HG02763 (cell line): Measurements from ENCODE around the gene UNC5A.

Source experiments
- ATAC-seq: cut with Tn5 transposase; IDR thresholded peaks from one replicate; pipeline ENCODE4 v1.9.1; 2021; ENCODE audit warnings: mild to moderate bottlenecking, moderate library complexity; ENCODE audit not compliant: unreplicated experiment

UNC5A gene

DNA sequence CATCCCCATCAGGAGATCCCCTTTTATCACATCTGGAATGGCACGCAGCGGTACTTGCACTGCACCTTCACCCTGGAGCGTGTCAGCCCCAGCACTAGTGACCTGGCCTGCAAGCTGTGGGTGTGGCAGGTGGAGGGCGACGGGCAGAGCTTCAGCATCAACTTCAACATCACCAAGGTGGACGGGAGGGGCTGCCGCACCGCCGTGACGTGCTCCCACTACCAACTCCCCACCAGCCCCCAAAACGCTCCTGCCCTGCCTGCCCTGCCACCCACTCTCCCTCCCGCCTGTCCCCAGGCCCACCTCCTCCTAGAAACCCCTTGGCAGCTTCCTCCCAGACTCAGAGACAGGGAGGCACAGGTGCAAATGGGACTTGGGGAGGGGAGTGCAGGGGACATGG lies 68.1 kb downstream of the UNC5A start:
- no peak for ATAC-seq

DNA sequence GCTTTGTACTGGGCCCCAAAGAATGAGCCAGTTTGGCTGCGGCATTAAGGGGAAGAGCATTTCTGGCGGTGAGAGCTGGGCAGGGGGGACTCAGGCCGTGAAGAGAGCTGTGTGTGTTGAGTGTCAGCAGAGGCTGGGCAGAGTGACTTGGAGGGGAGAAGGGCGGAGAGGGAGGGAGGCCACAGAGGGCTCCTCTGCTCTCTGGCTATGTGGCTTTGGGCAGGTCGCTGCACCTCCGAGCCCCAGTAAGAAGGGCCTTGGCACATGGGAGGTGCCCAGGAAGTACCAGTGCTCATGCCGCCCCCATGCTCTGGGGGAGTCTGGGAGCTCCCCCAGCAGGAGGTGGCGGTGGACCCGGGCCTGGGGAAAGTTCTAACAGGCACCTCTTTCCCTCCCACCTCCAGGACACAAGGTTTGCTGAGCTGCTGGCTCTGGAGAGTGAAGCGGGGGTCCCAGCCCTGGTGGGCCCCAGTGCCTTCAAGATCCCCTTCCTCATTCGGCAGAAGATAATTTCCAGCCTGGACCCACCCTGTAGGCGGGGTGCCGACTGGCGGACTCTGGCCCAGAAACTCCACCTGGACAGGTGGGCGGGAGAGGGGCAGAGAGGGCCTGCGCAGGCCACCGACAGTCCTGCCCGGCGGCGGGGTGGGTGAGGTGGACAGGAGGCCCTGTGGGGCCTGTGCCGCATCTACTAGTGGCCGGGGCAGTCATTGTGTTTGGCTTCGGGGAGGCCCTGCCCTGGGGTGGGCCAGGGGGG lies 68.7 kb downstream of the UNC5A start:
- ATAC-seq = no peak

DNA sequence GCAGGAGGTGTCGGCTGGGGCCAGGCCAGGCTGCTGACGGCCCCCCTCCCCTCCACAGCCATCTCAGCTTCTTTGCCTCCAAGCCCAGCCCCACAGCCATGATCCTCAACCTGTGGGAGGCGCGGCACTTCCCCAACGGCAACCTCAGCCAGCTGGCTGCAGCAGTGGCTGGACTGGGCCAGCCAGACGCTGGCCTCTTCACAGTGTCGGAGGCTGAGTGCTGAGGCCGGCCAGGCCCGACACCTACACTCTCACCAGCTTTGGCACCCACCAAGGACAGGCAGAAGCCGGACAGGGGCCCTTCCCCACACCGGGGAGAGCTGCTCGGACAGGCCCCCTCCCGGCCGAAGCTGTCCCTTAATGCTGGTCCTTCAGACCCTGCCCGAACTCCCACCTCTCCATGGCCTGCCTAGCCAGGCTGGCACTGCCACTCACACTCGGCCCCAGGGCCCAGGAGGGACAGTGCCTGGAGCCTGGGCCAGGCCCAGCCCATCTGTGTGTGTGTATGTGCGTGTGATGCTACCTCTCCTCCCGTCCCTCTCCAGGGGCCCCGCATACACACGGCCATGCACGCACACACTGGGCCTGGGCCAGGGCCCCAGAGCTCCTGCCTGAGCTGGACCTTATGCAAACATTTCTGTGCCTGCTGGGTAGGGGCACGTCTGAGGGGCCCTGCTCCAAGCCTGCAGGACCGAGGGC lies 69.5 kb downstream of the UNC5A start:
- ATAC-seq = no peak

DNA sequence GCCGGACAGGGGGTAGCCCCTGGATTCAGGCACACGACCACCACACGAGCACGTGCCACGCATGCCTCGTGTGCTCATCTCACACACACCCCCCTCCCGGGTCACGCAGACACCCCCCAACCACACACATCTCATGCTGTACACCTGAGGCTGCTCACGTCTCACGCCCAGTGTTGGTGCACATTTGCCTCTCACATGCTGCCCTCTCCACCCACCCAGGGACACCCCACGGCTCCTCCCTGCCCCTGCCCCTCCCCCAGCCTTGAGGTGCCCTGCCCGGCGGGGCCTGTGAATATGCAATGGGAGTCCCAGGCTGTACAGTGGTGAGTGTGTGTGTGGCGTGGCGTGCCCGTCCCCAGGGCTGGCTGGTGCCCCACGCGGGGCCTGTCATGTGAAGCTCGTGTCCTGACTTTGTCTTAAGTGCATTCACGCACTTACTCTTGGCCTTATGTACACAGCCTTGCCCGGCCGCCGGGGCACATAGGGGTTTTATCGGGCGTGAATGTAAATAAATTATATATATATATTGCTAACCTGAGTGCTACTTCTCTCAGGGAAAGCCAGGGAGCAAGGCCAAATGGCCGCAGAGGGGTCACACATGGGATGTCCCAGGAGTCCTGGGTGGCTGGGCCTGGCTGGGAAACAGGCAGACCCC lies 70.1 kb downstream of the UNC5A start:
- ATAC-seq = no peak

DNA sequence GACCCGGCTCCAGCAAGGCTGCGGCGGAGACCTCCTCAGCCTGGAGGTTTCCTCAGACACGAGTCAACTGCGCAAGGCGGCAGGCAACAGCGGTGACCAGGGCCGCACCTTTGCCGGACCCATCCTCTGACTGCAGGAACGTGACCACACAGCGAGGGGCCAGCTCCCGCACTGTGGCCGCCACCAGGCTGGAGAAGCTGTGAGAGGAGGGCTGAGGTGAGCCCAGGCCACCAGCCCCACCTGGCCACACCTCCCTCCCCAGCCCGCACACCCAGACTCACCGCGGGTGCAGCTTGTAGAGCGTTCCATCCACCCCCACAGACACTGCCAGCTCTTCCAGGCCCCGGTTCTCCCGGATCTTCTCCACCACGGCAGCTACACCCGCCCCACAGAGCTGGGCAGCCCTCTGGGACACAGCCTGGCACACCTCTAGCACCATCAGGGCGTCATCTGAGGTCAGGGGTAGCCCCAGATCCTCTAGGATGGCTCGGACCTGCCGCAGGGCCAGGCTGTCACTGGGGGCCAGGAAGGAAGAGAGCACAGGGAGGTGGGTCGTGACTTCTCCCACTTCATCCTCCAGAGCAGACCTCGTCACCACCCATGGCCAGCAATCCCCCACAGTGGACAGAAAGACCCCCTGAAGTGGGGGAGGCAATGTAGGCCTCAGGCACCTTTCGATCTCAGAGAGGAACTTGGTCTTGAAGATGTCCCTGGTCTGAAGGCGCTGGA lies 70.8 kb downstream of the UNC5A start:
- no peak for ATAC-seq

DNA sequence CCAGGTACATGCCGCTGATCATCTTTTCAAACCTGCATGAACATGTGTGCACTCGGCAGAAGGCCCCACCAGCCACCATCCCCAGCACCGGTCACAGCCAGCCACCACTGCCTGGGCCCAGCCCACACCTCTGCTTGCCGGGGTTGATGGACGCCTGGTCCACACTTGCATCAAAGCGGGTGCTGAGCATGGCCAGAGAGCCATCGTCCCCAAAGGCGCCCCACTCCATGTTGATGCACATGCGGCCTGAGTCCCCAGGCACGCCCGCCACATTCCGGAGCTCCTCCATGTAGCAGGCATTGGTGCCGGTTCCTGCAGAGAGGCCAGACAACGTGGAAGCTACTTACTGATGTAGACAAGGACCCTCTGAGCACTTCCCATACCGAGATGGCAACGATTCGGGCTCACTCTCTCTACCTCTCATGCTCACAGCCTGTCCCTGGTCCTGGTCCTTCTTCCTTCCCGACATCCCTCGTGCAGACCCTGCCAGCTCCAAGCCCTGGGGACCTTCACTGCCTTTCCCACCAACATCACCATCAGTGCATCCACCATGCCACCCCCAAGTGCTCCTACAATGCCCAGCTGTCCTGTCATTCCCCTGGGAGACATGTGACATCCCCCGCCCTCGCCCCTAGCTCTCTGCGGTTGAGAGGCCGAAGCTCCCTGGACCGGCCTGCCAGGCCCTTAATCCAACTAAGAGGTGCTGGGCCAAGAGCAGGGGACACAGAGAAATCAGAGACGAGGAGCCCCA lies 71.6 kb downstream of the UNC5A start:
- ATAC-seq = no peak

DNA sequence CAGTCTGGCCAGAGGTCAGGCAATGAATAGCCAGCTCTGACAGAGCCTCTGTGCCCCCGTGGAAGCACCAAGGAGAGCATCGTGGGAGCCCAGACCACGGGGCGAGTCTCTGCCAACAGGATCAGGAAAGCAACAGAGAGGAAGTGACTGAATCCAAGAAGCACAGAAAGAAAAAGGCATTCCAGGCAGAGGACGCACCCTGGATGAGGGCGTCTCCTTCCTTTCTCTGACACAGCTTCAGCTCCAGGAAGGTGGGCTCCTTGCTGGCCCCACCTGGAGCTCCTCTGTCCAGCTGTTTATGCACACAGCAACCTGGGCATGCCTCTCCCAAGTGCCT lies 72.2 kb downstream of the UNC5A start:
- ATAC-seq = no peak

DNA sequence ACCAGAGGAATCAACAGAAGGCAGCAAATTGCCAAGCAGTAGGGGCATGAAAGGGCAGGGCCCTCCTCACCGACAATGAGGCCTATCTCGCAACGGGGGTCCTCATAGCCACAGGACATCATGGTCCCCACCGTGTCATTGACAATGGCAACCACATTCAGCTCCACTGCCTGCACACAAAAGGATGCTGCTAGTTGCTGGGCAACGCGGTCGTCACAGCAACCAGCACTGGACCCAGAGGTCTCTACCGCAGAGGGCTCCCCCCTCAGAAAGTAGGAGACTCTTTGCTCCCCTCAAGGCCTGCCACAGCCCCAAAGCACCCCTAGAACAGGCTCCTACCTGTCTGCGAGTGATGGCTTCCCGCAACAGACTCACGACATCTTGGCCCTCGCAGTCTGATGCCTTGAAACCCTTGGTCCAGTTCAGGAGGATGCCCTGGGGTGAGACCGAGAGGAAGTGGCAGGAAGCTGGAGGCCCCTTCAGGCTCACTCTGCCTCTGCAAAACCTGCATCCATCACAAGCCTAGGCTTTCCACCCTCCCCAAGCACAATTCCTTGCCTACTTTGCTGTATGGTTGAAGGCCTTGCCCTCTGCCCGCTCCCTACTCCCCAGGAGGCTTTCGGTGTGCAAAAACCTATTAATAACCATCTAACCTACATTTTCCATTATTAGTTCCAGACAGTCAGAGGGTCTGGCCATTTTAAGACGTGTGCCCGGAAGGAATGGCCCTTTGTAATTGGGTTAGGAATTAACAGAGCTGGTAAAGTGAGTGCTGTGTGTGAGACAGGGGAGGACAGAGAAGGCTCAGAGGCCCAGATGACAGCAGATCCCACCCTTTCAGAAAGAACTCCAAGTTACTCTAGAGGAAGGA lies 73.6 kb downstream of the UNC5A start:
- ATAC-seq = no peak

DNA sequence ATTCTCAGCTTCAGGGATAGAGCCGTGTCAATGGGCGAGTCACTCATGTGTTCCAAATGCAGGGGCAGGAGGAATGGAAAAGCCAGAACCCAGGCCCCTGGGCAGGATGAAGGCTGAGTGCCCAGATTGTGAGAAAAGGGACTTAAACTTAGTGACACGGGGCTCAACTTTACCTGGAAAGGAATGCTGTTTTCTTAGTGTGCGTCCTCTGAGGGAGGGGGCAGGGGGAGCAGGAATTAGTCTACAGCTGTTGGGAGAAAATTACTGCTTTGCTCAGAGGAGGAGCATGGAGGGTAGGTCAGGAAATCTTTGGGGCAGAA lies 74.2 kb downstream of the UNC5A start:
- no peak for ATAC-seq

DNA sequence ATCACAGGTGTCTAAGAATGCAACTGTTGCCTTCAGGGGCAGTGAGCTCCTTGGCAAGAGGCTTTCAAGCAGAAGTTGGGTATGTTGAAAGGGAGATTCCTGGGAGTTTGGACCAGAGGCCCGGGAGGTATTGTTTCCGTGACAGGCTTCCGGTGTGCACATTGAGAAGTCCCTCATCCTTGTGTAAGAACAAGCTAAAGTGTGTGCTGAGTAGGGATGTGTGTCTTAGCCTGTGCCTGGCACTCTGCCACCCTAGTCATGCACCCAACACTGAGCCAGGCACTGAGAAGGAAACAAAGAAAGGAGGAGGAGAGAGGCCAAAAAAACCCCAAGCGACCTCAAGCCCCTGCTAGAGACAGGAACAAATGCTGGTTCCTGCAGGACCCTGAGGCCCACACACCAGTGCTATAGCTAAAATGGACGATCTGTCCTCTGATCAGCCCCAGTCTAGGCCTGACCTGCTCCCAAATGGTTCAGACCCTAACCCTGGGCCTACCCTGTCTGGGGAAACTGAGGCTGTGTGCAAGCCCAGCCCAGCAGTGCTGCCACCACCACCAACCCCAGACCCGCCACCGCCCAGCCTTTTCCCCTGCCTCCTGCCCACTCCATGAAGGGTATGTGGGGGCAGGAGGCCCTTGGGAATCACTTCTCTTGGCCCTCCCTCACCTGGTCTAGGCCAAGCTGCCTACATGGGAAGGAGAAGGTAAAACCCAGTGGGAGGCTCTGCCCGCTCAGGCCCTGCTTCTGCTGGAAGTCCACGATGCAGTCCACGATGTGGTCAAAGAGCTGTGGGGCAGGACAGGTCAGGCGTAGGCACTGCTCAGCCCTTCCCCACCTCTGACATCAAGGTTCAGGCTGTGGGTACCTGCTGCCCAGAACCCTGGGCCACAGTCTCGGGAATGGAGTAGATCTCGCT lies 76.2 kb downstream of the UNC5A start:
- no peak for ATAC-seq

DNA sequence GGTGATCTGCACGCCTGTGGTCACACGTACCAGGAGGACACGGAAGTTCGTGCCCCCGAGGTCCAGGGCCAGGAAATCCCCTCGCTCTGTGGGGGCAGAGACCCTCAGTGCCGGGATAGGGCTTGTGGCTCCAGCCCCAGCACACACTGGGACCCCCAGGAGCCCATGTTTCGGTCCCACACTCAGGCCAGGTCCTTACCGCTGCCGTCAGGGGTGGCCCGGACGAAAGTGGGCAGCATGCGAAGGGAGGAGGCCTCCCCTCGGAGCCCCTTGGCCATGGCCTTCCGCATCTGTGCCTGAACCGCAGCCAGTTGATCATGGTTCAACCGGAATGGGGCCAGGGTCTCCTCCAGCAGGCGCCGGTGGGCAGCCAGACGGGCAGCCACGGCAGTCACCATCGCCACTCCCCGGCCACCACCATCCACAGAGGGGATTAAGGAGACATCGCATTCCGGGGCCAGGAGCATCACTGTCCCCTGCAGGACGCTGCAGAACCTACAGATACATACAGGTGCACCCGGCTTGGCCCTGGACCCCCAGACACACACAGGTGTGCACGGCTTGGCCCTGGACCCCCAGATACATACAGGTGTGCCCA lies 77.0 kb downstream of the UNC5A start:
- ATAC-seq = no peak

DNA sequence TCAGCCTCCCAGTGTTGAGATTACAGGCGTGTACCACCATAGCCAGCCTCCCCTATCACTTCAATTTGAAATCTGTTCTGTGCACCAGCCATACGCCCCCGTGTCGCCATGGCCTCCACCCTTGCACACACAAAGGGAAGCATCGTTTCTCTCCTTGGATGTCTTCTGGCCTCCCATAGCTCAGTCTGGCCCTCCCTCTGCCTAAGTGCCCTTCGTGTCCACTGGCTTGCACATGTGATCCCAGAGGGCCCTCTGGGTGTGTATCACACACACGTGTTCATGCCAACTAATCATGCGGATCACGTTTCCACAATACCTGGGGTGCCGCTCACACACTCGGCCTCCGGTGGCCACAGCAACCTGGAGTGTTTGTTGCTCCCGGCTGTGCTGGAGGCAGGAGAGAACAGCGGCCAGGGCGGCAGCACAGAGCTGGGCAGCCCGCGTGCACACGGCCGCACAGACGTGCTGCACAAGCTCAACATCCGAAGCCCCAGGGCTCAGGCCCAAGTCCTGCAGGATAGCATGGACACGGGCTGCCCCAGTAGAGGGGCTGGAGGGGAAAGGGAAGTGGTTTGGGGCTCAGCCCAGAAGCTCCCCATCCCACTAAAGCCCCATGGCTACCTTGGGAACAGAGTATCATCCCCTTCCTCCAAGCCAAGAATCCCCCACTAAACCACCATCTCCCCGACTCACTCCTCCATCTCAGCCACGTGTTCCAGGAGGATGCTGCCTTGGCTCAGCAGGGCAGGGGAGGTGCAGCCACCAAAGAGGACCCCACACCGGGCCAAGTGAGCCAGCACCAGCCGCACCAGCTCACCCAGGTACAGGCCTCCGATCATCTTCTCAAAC lies 77.9 kb downstream of the UNC5A start:
- ATAC-seq = no peak

DNA sequence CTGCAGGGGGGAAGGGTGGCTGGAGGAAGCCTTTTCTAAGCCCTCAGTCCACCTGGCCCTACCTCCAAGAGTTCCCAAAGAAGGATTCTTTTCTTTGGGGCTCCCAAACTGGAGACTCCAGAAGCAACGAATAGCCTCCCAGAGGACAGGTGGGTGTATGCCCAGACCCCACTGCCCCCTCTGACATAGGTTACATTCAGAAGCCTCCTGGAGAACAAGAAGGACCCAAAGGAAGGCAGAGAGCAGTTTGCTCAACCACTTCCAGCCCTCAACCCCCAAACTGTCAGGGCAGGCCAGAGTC lies 78.5 kb downstream of the UNC5A start:
- no peak for ATAC-seq

DNA sequence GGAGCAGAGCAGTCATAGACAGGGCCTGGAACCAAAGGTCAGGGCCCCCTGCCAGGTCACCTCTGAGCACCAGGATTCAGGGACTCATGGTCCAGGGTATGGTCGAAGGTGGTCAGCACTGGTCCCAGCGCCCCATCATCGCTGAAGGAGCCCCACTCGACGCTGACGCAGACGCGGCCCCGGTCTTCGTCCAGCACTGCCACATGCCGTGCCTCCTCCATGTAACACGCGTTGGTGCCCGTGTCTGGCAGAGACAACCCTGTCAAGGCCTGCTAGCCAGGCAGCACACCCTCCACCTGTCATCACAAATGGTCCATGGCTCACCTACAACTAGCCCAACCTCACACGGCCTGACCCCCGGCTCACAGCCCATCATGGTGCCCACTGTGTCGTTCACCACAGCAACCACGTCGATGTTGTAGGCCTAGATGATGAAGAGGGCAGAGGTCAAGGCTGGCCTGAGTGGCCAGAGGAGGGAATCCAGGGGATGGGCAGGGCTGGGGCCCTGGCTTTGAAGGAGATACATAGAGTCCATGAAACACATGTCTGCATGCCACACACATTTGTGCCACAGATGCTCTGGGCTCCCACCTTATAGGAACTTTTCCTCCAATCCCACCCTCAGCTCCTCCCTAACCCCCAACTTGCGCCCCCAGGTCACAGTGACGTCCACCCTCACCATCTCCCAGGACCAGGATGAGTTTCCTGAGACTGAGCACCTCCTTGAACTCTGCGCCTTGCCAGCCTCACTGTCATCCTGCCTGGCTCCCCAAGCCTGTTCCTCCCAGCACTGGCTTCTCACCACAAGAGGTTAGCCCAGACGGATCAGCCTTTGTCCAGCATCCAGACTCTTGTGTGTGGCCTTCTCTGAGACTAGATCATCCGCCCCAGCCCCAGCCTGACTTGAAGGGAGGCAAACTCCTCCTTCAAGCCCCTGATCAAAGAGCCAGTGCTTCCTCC lies 79.2 kb downstream of the UNC5A start:
- no peak for ATAC-seq

DNA sequence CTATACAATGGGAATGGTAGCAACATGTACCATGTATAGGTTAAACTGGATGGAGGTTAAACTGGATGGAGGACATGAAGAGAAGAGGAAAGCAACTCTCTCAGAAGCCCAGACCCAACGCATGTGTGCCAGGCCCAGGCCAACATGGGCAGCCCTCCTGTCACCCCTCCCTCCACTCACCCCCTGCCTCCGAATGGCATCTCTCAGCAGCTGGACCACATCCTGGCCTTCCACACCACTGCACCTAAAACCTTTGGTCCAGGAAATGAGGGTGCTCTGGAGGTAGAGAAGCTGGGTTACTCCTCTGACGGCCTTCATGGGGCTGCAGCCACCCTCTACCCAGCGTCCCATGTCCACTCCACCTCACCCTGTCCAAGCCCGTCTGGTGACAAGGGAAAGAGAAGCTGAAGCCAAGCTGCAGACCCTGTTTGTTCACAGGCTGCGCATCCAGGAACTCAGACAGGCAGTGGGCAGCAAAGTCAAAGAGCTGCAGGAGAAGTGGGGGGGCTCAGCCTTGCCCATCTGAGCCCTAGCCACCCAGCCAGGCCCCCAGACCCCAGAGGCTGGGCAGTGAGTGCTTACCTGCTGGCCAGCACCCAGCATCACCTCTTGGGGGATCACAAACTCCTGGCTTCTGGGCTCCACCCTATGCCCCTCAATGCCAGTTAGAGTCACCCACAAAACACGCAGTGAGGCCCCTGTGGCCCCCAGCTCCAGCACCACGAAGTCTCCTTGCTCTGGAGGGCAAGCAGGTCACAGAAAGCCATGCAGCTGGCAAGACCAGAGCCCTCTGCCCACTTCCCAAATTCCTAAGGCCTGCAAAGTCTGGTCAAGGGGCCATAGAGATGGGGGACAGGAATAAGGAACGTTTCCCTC lies 80.3 kb downstream of the UNC5A start:
- ATAC-seq = no peak
